NCI-H748 (cell line): ENCODE measurements around the gene GNAT1.
"Not testable (repeated sequence)": the region's sequence is repeated elsewhere in the genome, so short reads cannot be mapped to it uniquely, and the experiment has no call there.

Experiments used
- DNase-seq: peaks from one replicate; lab custom pipeline; 2025; ENCODE audit not compliant: unreplicated experiment; lab: John Stamatoyannopoulos, UW

The GNAT1 gene

DNA sequence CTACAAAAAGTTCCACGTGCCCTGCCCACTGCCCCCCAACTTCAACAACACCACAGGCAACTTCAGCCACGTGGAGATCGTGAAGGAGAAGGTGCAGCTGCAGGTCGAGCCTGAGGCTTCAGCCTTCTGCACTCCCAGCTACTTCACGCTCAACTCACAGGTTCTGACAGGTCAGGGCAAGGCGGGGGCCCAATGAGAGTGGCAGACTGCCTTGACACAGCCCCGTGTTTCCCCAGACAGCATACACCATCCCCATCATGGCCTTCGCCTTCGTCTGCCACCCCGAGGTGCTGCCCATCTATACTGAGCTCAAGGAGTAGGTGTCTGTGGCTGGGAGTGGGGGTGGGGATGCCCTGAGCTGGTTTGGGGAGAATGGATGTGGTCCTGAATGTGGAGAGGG, 26.3 kb downstream of the GNAT1 start:
- no peak for DNase-seq

DNA sequence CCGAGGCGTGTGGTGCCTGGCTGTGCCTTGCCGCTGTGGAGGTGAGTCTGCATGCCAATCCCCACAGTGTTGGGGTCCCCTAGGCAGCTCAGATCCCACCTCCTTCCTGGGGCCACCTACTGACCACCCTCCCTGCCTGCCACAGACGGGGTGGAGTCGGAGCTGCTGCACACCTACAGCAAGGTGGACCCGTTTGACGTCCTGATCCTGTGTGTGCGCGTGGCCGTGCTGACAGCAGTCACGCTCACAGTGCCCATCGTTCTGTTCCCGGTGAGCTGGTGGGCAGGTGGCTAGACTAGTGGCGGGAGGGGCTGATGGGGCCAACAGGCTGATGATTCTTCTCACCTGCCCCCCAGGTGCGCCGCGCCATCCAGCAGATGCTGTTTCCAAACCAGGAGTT, 27.0 kb downstream of the GNAT1 start:
- DNase-seq = no peak

- DNase-seq = no peak
Observed at GRCh38 chr3:50219285-50219684, 27.9 kb downstream of the GNAT1 start.

GRCh38 chr3:50220109-50220508, 28.7 kb downstream of the GNAT1 start:
- DNase-seq = no peak

DNA sequence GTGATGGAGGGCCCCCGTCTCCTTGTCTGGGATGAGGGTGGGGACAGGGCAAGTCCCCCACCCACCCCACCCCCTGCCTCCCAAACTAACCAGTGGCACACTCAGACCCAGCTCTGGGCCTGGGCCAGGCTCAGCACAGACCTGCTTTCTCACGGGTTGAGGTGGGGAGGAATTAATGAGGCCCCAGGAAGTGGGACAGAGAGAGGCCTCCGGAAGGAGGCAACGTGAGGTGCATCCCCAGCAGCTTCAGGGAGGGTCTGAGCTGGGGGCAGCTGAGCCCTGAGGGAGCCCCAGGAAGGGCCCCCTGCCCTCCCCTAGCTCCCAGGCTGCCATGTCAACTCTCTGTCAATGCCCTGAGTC, 29.6 kb downstream of the GNAT1 start:
- DNase-seq = no peak

- DNase-seq = no peak
Observed at GRCh38 chr3:50221411-50222168, 30.2 kb downstream of the GNAT1 start.

DNA sequence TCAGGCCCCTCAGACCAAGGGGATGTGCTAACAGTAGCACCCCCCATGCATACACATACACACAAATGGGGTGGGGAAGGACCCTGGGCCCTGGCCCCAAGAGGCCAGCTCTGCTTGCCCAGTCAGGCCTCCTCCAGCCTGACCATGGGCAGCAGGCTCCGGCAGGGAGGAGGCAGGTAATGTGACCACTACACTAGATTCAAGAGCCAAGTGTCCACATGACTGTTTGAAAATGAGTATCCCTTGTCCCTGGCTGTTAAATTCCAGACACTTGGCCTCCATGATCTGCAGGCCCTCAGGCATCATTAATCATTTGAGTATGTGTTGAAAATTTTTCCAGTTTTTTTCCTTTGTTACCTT, 30.7 kb downstream of the GNAT1 start:
- DNase-seq = no peak

DNA sequence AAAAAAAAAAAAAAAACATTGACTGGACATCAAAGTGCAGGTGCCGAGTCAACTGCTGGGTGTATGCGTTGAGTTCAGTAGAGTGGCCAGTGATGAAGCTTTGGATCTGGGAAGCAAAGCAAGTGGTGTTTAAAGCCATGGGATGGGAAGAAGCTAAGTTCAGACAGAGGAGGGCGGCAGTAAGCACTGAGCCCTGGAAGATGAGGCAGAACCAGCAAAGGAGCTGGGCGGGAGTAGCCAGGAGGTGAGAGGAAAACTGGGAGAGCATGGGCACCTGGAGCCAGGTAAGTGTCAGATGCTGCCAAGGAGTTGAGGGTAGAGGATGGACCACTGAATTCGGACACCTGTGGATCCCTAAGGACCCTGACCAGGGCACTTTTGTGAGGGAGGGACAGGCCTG, 33.2 kb downstream of the GNAT1 start:
- no peak for DNase-seq

GRCh38 chr3:50226888-50227389, 35.5 kb downstream of the GNAT1 start:
- peak; percentile 74 for DNase-seq

DNA sequence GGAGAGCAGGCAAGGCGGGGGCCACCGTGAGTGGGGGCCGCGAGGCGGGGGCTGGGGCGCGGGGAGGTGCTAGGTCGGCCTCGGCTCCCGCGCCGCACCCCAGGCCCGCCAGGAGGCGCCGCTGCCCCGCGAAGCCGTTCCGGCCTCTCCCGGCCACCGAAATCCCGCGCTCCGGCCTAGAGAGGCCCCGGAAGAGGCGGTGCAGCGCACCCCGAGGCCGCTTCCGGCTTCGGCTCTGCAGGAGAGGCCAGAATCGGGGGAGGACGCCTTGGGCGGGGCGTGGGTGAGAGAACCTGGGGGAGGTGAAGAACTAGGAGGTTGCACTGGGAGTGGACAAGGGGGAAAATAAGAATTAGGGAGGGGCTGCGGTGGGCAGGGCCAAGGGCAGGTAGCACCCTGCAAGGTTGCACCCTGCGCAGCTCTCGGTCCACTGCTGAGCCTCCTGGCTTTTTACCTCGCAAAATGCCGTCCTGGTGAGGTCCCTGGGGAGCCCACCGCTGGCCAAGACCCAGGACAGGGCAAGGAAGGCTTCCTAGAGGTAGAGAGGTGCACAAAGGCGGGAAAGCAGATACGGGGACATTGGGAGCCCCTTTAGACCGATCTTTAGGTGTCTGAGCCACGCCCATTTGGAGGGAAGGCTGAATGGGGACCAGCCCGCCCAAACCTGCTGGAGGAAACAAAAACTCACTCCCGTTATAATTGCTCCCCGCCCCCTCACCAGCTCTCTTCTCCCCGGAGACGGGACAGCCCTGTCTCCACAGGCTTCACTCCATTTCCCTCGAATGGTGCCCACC, 36.2 kb downstream of the GNAT1 start:
- peak; percentile 96 for DNase-seq

DNA sequence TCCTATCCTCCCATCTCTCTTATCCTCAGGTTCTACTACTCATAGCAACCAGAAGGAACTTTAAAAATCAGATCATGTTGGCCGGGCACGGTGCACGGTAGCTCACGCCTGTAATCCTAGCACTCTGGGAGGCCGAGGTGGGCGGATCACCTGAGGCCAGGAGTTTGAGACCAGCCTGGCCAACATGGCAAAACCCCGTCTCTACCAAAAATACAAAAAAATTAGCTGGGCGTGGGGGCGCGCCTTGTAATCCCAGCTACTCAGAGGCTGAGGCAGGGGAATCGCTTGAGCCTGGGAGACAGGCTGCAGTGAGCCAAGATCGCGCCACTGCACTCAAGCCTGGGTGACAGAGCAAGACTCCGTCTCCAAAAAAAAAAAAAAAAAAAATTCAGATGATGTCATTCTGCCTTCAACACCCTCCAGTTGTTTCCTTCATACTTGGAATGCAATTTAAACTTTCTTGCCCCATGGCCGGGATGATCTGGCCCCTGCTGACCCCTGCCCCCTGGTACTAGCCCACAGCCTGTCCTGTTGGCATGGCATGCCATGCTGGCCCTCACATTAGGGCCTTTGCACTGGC, 36.9 kb downstream of the GNAT1 start:
- DNase-seq = not testable (repeated sequence)

- DNase-seq = no peak
Observed at GRCh38 chr3:50229490-50229889, 38.1 kb downstream of the GNAT1 start.

GRCh38 chr3:50230104-50230793, 38.8 kb downstream of the GNAT1 start:
- DNase-seq = no peak

DNA sequence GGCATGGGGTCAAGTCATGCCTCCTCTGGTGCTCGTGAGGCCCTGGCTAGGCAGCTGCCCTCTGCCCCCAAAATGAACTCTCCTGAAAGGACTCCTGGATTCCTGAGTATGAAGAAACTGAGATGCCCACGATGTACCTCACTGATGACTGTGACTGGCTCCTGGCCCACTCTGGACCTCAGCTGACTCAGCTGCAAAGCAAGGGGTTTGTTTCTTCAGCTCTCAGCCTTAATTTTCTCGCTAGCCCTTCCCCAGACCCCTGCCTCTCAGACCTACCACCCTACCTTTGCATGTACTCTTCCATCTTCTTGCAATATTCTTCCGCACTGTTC, 39.4 kb downstream of the GNAT1 start:
- no peak for DNase-seq

DNA sequence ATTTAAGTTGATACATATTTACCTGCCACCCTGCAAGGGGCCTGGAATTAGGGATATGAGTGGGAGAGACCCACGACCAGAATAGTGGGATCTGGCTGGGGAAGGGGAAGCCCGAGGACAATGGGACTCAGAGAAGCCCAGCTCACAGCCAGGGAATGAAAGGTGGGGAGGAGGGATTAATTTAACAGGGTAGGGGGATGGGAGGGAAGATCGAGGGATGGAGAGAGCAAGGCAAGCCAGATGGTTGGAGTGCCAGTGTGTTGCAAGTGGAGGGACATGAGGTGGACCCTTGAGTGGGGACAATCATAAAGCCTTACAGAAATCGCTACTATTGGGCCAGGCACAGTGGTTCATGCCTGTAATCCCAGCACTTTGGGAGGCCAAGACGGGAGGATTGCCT, 40.2 kb downstream of the GNAT1 start:
- no peak for DNase-seq

DNA sequence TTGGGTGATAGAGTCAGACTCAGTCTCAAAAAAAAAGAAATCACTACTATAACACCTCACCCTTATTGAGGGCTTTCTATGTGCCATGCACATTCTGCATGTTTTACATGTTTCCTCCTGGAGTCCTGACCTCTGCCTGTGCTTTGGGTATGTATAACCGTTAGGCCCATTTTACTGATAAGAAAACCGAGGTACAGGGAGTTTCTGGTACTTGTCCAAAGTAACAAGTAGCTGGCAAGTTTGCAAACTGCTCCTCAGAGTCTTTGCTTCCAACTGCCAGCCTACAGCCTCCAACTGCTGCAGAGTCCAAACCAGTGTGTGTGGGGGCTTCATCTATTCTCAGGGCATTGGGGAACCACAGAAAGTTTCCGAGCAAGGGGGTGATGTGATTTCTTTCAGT, 40.9 kb downstream of the GNAT1 start:
- DNase-seq = no peak

GRCh38 chr3:50233176-50233575, 41.8 kb downstream of the GNAT1 start:
- peak; percentile 5 for DNase-seq

DNA sequence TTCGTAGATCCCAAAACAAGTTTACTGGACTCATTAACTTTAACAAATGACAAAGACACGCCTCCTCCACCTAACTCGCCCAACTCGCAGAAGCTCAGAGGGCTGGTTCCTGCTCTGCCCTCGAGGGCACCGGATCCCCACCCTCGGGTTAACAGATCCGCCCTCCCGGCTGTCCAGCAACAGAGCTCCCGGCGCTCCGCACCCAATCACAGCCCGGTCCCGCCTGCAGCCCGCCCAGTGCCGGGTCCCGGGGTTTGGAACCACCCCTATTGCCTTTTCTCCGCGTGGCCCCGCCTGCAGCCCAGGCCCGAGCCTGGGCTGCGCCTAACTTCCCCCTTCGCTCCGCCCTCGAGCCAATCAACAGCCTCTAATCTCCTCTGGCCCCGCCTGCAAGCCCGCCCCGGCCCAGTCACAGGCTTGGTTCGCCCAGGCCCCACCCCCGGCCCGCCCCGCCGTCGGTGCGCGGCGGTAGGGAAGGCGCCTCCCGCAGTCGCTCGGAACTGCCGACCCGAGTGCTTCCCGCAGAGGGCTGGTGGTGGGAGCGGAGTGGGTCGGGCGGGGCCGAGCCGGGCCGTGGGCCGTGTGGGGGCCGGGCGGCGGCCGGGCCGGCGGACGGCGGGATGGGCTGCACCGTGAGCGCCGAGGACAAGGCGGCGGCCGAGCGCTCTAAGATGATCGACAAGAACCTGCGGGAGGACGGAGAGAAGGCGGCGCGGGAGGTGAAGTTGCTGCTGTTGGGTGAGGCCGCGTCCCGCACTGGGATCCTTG, 44.5 kb downstream of the GNAT1 start, which contains the start of gene GNAI2:
GNAI2 (plus strand) TSS at position 489 of the 768 bp plus-strand sequence; CDS start at position 621, 132 bp downstream.
- peak; percentile 96 for DNase-seq

GRCh38 chr3:50236484-50237132, 45.2 kb downstream of the GNAT1 start:
- DNase-seq = no peak

- peak; percentile 31 for DNase-seq
Observed at GRCh38 chr3:50237133-50237651, 45.8 kb downstream of the GNAT1 start.
